WTC11 (cell line): ENCODE measurements around the gene WWOX. TPM values are rescaled to one million over a fixed set of nuclear protein-coding genes. Genes with fewer than 3 reads are reported as not detected.

Experiments used
- ATAC-seq: fragments of 200-7000 bp; cut with Tn5 transposase; 2 replicates; pipeline ENCODE4 v1.10.0; 2021; ENCODE audit warnings: mild to moderate bottlenecking, moderate library complexity
- CTCF ChIA-PET: fragments of 300-600 bp; sonication (Branson Sonifier 250); formaldehyde crosslinking; loops from one replicate; lab custom pipeline; 2021; ENCODE audit warnings: antibody characterized with exemption; lab: Charles Lee
- POLR2A ChIA-PET: fragments of 350-600 bp; sonication (Branson Sonifier 250); formaldehyde crosslinking; loops from one replicate; lab custom pipeline; 2021; ENCODE audit warnings: antibody characterized with exemption; lab: Charles Lee
- DNase-seq: peaks from one replicate; pipeline ENCODE4 v3.0.0; 2021; ENCODE audit warnings: low spot score
- H3K27ac Mint-ChIP-seq: 2 replicates; pipeline ENCODE4 v1.8.0; 2021; ENCODE audit warnings: mixed read lengths
- H3K27me3 Mint-ChIP-seq: 2 replicates; pipeline ENCODE4 v1.8.0; 2021; ENCODE audit warnings: low read depth, mild to moderate bottlenecking, moderate library complexity, mixed read lengths
- H3K36me3 Mint-ChIP-seq: 2 replicates; pipeline ENCODE4 v1.8.0; 2021; ENCODE audit warnings: mixed read lengths
- H3K4me1 Mint-ChIP-seq: 2 replicates; pipeline ENCODE4 v1.8.0; 2022; ENCODE audit warnings: mixed read lengths
- H3K4me3 Mint-ChIP-seq: 2 replicates; pipeline ENCODE4 v1.8.0; 2021; ENCODE audit warnings: mild to moderate bottlenecking, moderate library complexity, mixed read lengths
- H3K9me3 Mint-ChIP-seq: 2 replicates; pipeline ENCODE4 v1.8.0; 2021; ENCODE audit warnings: mixed read lengths
- ATF1 ChIP-seq: sonication (generic); formaldehyde crosslinking; IDR thresholded peaks from 2 replicates; pipeline ENCODE4 v1.8.1; 2023; ENCODE audit warnings: mild to moderate bottlenecking, moderate library complexity, missing genetic modification reagents
- CREB1 ChIP-seq: sonication (generic); formaldehyde crosslinking; IDR thresholded peaks from 2 replicates; pipeline ENCODE4 v1.8.0; 2023; ENCODE audit warnings: mild to moderate bottlenecking, missing genetic modification reagents
- CREM ChIP-seq: sonication (generic); formaldehyde crosslinking; IDR thresholded peaks from 2 replicates; pipeline ENCODE4 v1.8.1; 2022; ENCODE audit warnings: mild to moderate bottlenecking, missing genetic modification reagents, moderate library complexity
- E2F1 ChIP-seq: sonication (generic); formaldehyde crosslinking; IDR thresholded peaks from 2 replicates; pipeline ENCODE4 v1.8.0; 2022; ENCODE audit warnings: mild to moderate bottlenecking, missing genetic modification reagents
- ERG ChIP-seq: fragments of 250-450 bp; sonication (Bioruptor Pico); IDR thresholded peaks from 2 replicates; pipeline ENCODE4 v1.8.0; 2021; ENCODE audit warnings: mild to moderate bottlenecking
- IRF2 ChIP-seq: sonication (generic); formaldehyde crosslinking; IDR thresholded peaks from 2 replicates; pipeline ENCODE4 v1.8.0; 2022; ENCODE audit warnings: low read depth, missing genetic modification reagents, borderline replicate concordance
- KAT7 ChIP-seq: sonication (generic); formaldehyde crosslinking; IDR thresholded peaks from 2 replicates; pipeline ENCODE4 v1.8.1; 2023; ENCODE audit warnings: missing genetic modification reagents, mild to moderate bottlenecking, borderline replicate concordance
- MAX ChIP-seq: sonication (generic); formaldehyde crosslinking; IDR thresholded peaks from 2 replicates; pipeline ENCODE4 v1.8.0; 2022; ENCODE audit warnings: mild to moderate bottlenecking, missing genetic modification reagents
- MXD4 ChIP-seq: fragments of 250-450 bp; sonication (Bioruptor Pico); IDR thresholded peaks from 2 replicates; pipeline ENCODE4 v1.8.0; 2021; ENCODE audit warnings: mild to moderate bottlenecking, moderate library complexity, borderline replicate concordance
- SMAD4 ChIP-seq: sonication (generic); formaldehyde crosslinking; IDR thresholded peaks from 2 replicates; pipeline ENCODE4 v1.8.0; 2022; ENCODE audit warnings: mild to moderate bottlenecking, missing genetic modification reagents
- USF1 ChIP-seq: sonication (generic); formaldehyde crosslinking; IDR thresholded peaks from 2 replicates; pipeline ENCODE4 v1.8.0; 2022; ENCODE audit warnings: mild to moderate bottlenecking, missing genetic modification reagents
- total RNA-seq: library from RNA; stranded (reverse); gene quantifications from 3 replicates; pipeline ENCODE4 v1.2.3, GENCODE V29; 2021
- TF ChIP-seq, protein P1 (sequence below): fragments of 200-600 bp; IDR thresholded peaks from 2 replicates; pipeline ENCODE4 v1.8.0; 2022; ENCODE audit warnings: antibody characterized with exemption
- TF ChIP-seq, protein P2 (sequence below): fragments of 250-450 bp; sonication (Bioruptor Pico); IDR thresholded peaks from 2 replicates; pipeline ENCODE4 v1.9.0; 2021; ENCODE audit warnings: mild to moderate bottlenecking
- TF ChIP-seq, protein P3 (sequence below): sonication (generic); formaldehyde crosslinking; IDR thresholded peaks from 2 replicates; pipeline ENCODE4 v1.8.1; 2022; ENCODE audit warnings: low read depth, missing genetic modification reagents, borderline replicate concordance
- TF ChIP-seq, protein P4 (sequence below): sonication (generic); formaldehyde crosslinking; IDR thresholded peaks from 2 replicates; pipeline ENCODE4 v1.8.1; 2023; ENCODE audit warnings: mild to moderate bottlenecking, moderate library complexity, missing genetic modification reagents
- TF ChIP-seq, protein P5 (sequence below): sonication (generic); formaldehyde crosslinking; conservative IDR thresholded peaks from 2 replicates; pipeline ENCODE4 v1.8.1; 2023; ENCODE audit warnings: mild to moderate bottlenecking, low read depth, missing genetic modification reagents, moderate library complexity

WWOX gene
- total RNA-seq, 1 experiment from 2014 or later, result 15.7 TPM

DNA sequence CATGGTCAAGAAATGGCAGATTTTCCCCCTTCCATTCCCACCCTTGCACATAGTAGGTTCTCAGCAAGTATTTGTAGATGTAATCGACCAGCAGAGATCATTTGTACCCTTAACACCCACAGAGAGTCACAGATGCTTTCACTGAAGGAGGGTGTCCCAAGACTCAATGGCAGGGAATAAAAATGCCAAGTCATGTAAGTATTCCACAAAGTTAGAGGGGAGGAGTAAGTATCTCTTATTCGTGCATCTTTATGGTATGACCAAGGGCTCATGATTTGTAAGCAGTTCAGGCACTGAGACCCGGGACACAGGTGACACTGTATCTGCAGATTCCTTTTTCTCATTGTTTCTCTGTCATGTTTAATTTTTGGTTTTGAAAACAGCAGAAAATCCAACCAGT, 1011.5 kb downstream of the WWOX start:
- Mint-ChIP-seq H3K4me1 (peaks cover 26% of the 10 kb centered on the region), H3K4me3 (no peak overlapping the region), H3K9me3 (no peaks in the 10 kb centered on the region; the same call in 1 of the 2 replicates), H3K36me3 (no peaks in the 10 kb centered on the region), H3K27me3 (no peaks in the 10 kb centered on the region), H3K27ac (no peak overlapping the region)
- TF ChIP-seq, protein P1, sequence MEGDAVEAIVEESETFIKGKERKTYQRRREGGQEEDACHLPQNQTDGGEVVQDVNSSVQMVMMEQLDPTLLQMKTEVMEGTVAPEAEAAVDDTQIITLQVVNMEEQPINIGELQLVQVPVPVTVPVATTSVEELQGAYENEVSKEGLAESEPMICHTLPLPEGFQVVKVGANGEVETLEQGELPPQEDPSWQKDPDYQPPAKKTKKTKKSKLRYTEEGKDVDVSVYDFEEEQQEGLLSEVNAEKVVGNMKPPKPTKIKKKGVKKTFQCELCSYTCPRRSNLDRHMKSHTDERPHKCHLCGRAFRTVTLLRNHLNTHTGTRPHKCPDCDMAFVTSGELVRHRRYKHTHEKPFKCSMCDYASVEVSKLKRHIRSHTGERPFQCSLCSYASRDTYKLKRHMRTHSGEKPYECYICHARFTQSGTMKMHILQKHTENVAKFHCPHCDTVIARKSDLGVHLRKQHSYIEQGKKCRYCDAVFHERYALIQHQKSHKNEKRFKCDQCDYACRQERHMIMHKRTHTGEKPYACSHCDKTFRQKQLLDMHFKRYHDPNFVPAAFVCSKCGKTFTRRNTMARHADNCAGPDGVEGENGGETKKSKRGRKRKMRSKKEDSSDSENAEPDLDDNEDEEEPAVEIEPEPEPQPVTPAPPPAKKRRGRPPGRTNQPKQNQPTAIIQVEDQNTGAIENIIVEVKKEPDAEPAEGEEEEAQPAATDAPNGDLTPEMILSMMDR, result no peak
- no peak for TF ChIP-seq E2F1
- ChIA-PET CTCF (no interaction called here), POLR2A (no interaction called here)
- ATAC-seq (no peak), DNase-seq (no peak)

DNA sequence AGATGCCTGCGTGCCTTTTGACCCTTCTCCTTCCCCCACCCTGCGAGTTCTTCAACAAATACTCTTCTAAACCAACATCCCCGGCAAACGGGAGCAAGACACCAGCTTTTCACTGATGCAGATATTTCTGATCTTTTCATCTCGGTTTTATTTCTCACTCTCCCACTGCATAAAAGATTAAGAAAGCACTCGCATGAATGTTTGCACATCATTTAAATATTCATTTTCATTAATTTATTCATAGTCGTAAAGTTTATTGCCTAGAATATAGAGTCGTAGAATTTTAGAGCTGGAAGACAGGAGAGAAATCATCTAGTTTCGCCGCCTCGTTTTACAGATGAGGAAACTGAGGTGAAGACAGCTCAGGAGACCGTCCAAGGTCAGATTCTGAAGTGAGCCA, 1013.0 kb downstream of the WWOX start:
- H3K4me1 Mint-ChIP-seq, result peaks cover 22% of the 10 kb centered on the region
- no peaks in the 10 kb centered on the region; the same call in 1 of the 2 replicates for H3K27me3 Mint-ChIP-seq
- DNase-seq, result no peak
- ChIA-PET CTCF (no interaction called here), POLR2A (interaction anchor here (0.5 kb wide), 1 partner anchor 72 kb away, joined by 4 read pairs; no protein-coding TSS in a partner anchor)
- no peak overlapping the region for H3K4me3 Mint-ChIP-seq
- no peak overlapping the region for H3K27ac Mint-ChIP-seq
- H3K9me3 Mint-ChIP-seq, result peaks cover 12% of the 10 kb centered on the region
- no peak for ATAC-seq
- peaks cover 5% of the 10 kb centered on the region for H3K36me3 Mint-ChIP-seq
- TF ChIP-seq ERG (CRISPR knock-in tag), result no peak
- no peak for TF ChIP-seq ATF1 (CRISPR knock-in tag)
- TF ChIP-seq KAT7 (CRISPR knock-in tag), result no peak
- TF ChIP-seq CREM (CRISPR knock-in tag), result no peak
- no peak for TF ChIP-seq USF1 (CRISPR knock-in tag)
- TF ChIP-seq, protein P2, sequence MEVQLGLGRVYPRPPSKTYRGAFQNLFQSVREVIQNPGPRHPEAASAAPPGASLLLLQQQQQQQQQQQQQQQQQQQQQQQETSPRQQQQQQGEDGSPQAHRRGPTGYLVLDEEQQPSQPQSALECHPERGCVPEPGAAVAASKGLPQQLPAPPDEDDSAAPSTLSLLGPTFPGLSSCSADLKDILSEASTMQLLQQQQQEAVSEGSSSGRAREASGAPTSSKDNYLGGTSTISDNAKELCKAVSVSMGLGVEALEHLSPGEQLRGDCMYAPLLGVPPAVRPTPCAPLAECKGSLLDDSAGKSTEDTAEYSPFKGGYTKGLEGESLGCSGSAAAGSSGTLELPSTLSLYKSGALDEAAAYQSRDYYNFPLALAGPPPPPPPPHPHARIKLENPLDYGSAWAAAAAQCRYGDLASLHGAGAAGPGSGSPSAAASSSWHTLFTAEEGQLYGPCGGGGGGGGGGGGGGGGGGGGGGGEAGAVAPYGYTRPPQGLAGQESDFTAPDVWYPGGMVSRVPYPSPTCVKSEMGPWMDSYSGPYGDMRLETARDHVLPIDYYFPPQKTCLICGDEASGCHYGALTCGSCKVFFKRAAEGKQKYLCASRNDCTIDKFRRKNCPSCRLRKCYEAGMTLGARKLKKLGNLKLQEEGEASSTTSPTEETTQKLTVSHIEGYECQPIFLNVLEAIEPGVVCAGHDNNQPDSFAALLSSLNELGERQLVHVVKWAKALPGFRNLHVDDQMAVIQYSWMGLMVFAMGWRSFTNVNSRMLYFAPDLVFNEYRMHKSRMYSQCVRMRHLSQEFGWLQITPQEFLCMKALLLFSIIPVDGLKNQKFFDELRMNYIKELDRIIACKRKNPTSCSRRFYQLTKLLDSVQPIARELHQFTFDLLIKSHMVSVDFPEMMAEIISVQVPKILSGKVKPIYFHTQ (CRISPR knock-in tag), result no peak
- TF ChIP-seq, protein P3, sequence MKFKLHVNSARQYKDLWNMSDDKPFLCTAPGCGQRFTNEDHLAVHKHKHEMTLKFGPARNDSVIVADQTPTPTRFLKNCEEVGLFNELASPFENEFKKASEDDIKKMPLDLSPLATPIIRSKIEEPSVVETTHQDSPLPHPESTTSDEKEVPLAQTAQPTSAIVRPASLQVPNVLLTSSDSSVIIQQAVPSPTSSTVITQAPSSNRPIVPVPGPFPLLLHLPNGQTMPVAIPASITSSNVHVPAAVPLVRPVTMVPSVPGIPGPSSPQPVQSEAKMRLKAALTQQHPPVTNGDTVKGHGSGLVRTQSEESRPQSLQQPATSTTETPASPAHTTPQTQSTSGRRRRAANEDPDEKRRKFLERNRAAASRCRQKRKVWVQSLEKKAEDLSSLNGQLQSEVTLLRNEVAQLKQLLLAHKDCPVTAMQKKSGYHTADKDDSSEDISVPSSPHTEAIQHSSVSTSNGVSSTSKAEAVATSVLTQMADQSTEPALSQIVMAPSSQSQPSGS, result no peak
- TF ChIP-seq, protein P1, result no peak
- no peak for TF ChIP-seq MXD4 (CRISPR knock-in tag)
- TF ChIP-seq CREB1 (CRISPR knock-in tag), result no peak
- no peak for TF ChIP-seq SMAD4 (CRISPR knock-in tag)
- TF ChIP-seq, protein P4, sequence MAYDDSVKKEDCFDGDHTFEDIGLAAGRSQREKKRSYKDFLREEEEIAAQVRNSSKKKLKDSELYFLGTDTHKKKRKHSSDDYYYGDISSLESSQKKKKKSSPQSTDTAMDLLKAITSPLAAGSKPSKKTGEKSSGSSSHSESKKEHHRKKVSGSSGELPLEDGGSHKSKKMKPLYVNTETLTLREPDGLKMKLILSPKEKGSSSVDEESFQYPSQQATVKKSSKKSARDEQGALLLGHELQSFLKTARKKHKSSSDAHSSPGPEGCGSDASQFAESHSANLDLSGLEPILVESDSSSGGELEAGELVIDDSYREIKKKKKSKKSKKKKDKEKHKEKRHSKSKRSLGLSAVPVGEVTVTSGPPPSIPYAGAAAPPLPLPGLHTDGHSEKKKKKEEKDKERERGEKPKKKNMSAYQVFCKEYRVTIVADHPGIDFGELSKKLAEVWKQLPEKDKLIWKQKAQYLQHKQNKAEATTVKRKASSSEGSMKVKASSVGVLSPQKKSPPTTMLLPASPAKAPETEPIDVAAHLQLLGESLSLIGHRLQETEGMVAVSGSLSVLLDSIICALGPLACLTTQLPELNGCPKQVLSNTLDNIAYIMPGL (CRISPR knock-in tag), result no peak
- no peak for TF ChIP-seq MAX
- TF ChIP-seq, protein P5, sequence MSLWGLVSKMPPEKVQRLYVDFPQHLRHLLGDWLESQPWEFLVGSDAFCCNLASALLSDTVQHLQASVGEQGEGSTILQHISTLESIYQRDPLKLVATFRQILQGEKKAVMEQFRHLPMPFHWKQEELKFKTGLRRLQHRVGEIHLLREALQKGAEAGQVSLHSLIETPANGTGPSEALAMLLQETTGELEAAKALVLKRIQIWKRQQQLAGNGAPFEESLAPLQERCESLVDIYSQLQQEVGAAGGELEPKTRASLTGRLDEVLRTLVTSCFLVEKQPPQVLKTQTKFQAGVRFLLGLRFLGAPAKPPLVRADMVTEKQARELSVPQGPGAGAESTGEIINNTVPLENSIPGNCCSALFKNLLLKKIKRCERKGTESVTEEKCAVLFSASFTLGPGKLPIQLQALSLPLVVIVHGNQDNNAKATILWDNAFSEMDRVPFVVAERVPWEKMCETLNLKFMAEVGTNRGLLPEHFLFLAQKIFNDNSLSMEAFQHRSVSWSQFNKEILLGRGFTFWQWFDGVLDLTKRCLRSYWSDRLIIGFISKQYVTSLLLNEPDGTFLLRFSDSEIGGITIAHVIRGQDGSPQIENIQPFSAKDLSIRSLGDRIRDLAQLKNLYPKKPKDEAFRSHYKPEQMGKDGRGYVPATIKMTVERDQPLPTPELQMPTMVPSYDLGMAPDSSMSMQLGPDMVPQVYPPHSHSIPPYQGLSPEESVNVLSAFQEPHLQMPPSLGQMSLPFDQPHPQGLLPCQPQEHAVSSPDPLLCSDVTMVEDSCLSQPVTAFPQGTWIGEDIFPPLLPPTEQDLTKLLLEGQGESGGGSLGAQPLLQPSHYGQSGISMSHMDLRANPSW, result no peak
- no peak for TF ChIP-seq IRF2 (CRISPR knock-in tag)
